DOHH2 (cell line): Measurements from ENCODE around the gene LVRN.

Source experiments
- CTCF ChIP-seq: fragments of 200-600 bp; sonication (generic); IDR thresholded peaks from one replicate; pipeline ENCODE4 v1.5.1; 2014; ENCODE audit warnings: antibody characterized with exemption, mild to moderate bottlenecking, low read depth, low read length; ENCODE audit not compliant: poor library complexity, severe bottlenecking
- EZH2phosphoT487 ChIP-seq: fragments of 200-600 bp; sonication (generic); IDR thresholded peaks from 2 replicates; pipeline ENCODE4 v1.6.1; 2017; ENCODE audit warnings: borderline replicate concordance, mild to moderate bottlenecking, antibody characterized with exemption, low read length, moderate library complexity, mixed read lengths

DNA sequence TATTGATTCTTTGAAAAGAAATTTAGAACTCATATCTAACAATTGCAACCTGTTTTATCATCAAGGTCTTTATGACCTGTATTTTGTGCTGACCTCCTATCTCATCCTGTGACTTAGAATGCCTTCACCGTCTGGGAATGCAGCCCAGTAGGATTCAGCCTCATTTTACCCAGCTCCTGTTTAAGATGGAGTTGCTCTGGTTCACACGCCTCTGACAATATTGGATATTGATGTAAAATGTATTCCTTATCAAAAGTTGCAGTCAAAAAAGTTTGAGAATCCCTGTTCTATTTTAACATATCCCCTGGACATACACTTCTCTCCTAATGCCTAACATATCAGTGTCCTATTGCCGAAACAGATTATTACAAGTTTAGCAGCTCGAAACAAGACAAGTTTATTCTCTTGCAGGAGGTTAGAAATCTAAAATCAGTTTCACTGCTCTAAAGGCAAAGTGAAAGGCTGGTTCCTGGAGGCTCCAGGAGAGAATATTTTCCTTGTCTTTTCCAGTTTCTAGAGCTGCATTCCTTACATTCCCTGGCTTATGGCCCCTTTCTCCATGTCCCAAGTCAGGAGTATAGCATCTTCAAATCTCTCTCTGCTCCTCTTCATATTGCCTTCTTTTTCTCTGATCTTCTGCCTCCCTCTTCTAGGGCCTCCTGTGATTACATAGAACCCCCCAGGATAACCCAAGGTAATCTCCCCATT, 31.5 kb upstream of the LVRN start:
- TF ChIP-seq CTCF (no peak), EZH2phosphoT487 (no peak)
